ENCODE data around the gene ARHGEF10L.

The ARHGEF10L gene

DNA sequence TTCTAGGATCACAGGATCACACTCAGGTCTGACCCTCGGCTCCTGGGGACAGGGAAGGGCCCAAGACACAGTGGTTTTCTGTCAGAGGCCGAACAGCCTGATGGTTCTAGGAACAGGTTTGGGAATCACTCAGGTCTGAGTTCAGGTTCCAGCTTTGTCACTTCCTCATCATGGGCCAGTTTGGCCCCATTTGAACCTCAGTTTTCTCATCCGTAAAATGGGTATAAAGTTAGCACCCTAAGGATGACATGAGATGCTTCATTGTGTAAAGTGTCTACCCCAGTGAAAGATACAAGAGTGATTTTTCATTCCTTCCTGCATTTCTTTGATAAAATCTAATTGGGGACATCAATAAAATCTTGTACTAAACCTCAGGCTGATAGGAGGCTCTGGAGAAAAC is 204.4 kb downstream of the ARHGEF10L start:
- CTCF ChIA-PET: interaction anchor here (0.9 to 1.4 kb wide), 3 partner anchors 12 to 82 kb away, joined by 3 to 5 read pairs (median 3); no protein-coding TSS in a partner anchor

DNA sequence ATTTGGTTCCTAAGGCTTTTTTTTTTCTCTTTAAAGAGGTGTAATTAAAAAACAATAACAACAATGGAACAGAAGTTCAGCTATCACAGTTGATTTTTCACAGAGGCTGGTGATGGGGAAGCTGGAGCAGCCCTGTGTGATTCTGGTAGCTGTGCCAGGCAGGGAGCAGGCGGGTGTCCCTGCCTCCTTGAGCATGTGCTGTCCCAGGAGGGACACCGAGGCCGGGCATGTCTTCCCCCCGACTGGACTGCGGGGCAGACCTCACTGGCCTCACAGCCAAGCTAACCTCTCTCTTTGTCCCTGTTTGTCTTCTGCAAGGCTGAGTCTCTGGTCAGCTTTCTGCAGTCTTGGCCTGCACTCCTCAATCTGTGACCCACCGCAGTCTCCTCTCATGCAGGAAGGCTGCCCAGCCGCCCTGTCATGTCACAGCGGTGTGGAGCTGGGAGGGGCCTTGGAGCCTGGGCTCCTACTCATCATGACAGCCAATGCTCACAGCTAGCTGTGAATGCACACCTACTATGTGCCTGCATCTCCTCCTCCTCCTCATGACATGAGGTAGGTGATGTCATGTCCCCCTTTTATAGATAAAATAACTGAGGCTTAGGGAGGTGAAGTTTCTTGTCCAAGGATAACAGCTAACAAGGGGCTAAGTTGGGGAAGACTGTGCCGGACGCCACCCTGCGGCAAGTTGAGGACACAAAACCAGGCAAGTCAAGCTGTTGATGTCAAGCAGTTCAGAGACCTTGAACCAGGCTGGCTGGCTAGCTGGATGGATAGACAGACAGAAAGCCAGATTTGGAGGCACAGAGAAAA is 205.4 kb downstream of the ARHGEF10L start:
- ChIA-PET CTCF (interaction anchor here (0.9 to 1.4 kb wide), 2 partner anchors 11 to 14 kb away, joined by 3 to 5 read pairs; no protein-coding TSS in a partner anchor), POLR2A (no interaction called here)
- H3K27ac ChIP-seq (ENCODE audit: extremely low read depth, low read depth, low read length): no peak overlapping the region
- TF ChIP-seq ZNF548 (tag by site-specific recombination; IDR thresholded peaks at IDR 0.05): no peak
- no peak for TF ChIP-seq ZNF555 (tag by site-specific recombination; conservative IDR thresholded peaks at IDR 0.05)
- TF ChIP-seq, protein P1, sequence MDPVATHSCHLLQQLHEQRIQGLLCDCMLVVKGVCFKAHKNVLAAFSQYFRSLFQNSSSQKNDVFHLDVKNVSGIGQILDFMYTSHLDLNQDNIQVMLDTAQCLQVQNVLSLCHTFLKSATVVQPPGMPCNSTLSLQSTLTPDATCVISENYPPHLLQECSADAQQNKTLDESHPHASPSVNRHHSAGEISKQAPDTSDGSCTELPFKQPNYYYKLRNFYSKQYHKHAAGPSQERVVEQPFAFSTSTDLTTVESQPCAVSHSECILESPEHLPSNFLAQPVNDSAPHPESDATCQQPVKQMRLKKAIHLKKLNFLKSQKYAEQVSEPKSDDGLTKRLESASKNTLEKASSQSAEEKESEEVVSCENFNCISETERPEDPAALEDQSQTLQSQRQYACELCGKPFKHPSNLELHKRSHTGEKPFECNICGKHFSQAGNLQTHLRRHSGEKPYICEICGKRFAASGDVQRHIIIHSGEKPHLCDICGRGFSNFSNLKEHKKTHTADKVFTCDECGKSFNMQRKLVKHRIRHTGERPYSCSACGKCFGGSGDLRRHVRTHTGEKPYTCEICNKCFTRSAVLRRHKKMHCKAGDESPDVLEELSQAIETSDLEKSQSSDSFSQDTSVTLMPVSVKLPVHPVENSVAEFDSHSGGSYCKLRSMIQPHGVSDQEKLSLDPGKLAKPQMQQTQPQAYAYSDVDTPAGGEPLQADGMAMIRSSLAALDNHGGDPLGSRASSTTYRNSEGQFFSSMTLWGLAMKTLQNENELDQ (tag by site-specific recombination; IDR thresholded peaks at IDR 0.05; ENCODE audit: low read depth): no peak
- TF ChIP-seq ZNF670 (tag by site-specific recombination; IDR thresholded peaks at IDR 0.05; ENCODE audit: low read depth): no peak
- TF ChIP-seq ZFHX2 (tag by site-specific recombination; conservative IDR thresholded peaks at IDR 0.05): no peak
- TF ChIP-seq BCL11A (tag by site-specific recombination; IDR thresholded peaks at IDR 0.05; ENCODE audit: low read depth): no peak
- no peak for TF ChIP-seq ZBTB17 (tag by site-specific recombination; IDR thresholded peaks at IDR 0.05)
- TF ChIP-seq, protein P2, sequence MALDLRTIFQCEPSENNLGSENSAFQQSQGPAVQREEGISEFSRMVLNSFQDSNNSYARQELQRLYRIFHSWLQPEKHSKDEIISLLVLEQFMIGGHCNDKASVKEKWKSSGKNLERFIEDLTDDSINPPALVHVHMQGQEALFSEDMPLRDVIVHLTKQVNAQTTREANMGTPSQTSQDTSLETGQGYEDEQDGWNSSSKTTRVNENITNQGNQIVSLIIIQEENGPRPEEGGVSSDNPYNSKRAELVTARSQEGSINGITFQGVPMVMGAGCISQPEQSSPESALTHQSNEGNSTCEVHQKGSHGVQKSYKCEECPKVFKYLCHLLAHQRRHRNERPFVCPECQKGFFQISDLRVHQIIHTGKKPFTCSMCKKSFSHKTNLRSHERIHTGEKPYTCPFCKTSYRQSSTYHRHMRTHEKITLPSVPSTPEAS (tag by site-specific recombination; IDR thresholded peaks at IDR 0.05): no peak
- H3K4me3 ChIP-seq (ENCODE audit: low read depth, low read length): no peak overlapping the region
- no peaks in the 10 kb centered on the region for H3K36me3 ChIP-seq (ENCODE audit: control insufficient read depth in 2 of 2, insufficient read depth in 1 of 2, low read length in 2 of 2)
- no peaks in the 10 kb centered on the region for H3K4me1 ChIP-seq (ENCODE audit: control insufficient read depth, insufficient read depth, low read length)
- no peaks in the 10 kb centered on the region for H3K9me3 ChIP-seq (ENCODE audit: control insufficient read depth, insufficient read depth, low read depth, low read length)

More for the DNA sequence above, 204.4 kb downstream of the ARHGEF10L start:
- H3K36me3 ChIP-seq (ENCODE audit: control insufficient read depth in 2 of 2, insufficient read depth in 1 of 2, low read length in 2 of 2): no peaks in the 10 kb centered on the region
- H3K4me1 ChIP-seq (ENCODE audit: control insufficient read depth, insufficient read depth, low read length): no peaks in the 10 kb centered on the region
- TF ChIP-seq IKZF3 (tag by site-specific recombination; IDR thresholded peaks at IDR 0.05): no peak
- TF ChIP-seq ZNF544 (tag by site-specific recombination; IDR thresholded peaks at IDR 0.05): no peak
- no peak for TF ChIP-seq ZNF211 (tag by site-specific recombination; IDR thresholded peaks at IDR 0.05; ENCODE audit: low read depth)
- no peak for TF ChIP-seq RBAK (tag by site-specific recombination; IDR thresholded peaks at IDR 0.05)
- TF ChIP-seq ZNF514 (tag by site-specific recombination; IDR thresholded peaks at IDR 0.05): no peak
- TF ChIP-seq KLF7 (tag by site-specific recombination; IDR thresholded peaks at IDR 0.05; ENCODE audit: borderline replicate concordance): no peak
- TF ChIP-seq GLIS1 (tag by site-specific recombination; IDR thresholded peaks at IDR 0.05): no peak
- no peak for TF ChIP-seq ZSCAN23 (tag by site-specific recombination; IDR thresholded peaks at IDR 0.05)
- H3K9me3 ChIP-seq (ENCODE audit: control insufficient read depth, insufficient read depth, low read depth, low read length): no peaks in the 10 kb centered on the region
- POLR2A ChIA-PET: no interaction called here
- no peak overlapping the region for H3K27ac ChIP-seq (ENCODE audit: extremely low read depth, low read depth, low read length)
- no peak overlapping the region for H3K4me3 ChIP-seq (ENCODE audit: low read depth, low read length)

DNA sequence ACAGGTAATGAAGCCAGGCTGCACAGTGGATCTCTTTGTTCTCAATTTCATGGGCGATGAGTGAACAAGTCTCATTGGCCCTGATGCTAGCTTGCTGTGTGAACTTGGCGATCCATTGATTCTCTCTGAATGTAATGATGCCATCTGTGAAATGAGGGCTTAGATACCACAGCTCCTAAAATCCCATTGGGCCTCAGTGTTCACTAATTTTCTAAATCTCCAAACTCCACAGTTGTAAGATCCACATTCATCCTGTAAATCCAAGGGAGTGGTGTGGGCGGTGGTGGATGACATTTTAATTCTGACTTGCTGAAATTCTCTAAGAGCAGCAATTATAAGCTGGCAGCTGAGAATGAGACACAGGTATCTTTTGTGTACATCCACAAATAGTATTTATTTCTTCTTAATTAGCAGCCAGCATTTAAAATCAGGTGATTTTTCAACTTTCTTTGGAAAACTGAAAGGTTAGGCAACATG is 206.0 kb downstream of the ARHGEF10L start:
- CTCF ChIA-PET: interaction anchor here (0.6 kb wide), 1 partner anchor 121 kb away, joined by 5 read pairs; no protein-coding TSS in a partner anchor
- no peak for TF ChIP-seq HOXC10 (CRISPR knock-in tag; IDR thresholded peaks at IDR 0.05)
- TF ChIP-seq ZBTB7A (tag by site-specific recombination; IDR thresholded peaks at IDR 0.05; ENCODE audit: low read depth): no peak
- no peak for TF ChIP-seq ZNF664 (tag by site-specific recombination; IDR thresholded peaks at IDR 0.05)
- TF ChIP-seq GLI2 (tag by site-specific recombination; IDR thresholded peaks at IDR 0.05; ENCODE audit: borderline replicate concordance, low read depth): no peak
- TF ChIP-seq ZNF2 (tag by site-specific recombination; IDR thresholded peaks at IDR 0.05): no peak
- TF ChIP-seq, protein P3, sequence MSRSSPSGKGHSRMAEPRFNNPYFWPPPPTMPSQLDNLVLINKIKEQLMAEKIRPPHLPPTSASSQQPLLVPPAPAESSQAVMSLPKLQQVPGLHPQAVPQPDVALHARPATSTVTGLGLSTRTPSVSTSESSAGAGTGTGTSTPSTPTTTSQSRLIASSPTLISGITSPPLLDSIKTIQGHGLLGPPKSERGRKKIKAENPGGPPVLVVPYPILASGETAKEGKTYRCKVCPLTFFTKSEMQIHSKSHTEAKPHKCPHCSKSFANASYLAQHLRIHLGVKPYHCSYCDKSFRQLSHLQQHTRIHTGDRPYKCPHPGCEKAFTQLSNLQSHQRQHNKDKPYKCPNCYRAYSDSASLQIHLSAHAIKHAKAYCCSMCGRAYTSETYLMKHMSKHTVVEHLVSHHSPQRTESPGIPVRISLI (tag by site-specific recombination; IDR thresholded peaks at IDR 0.05): no peak
- TF ChIP-seq GLIS1 (tag by site-specific recombination; IDR thresholded peaks at IDR 0.05): no peak
- TF ChIP-seq, protein P4, sequence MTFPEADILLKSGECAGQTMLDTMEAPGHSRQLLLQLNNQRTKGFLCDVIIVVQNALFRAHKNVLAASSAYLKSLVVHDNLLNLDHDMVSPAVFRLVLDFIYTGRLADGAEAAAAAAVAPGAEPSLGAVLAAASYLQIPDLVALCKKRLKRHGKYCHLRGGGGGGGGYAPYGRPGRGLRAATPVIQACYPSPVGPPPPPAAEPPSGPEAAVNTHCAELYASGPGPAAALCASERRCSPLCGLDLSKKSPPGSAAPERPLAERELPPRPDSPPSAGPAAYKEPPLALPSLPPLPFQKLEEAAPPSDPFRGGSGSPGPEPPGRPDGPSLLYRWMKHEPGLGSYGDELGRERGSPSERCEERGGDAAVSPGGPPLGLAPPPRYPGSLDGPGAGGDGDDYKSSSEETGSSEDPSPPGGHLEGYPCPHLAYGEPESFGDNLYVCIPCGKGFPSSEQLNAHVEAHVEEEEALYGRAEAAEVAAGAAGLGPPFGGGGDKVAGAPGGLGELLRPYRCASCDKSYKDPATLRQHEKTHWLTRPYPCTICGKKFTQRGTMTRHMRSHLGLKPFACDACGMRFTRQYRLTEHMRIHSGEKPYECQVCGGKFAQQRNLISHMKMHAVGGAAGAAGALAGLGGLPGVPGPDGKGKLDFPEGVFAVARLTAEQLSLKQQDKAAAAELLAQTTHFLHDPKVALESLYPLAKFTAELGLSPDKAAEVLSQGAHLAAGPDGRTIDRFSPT (tag by site-specific recombination; IDR thresholded peaks at IDR 0.05): no peak
- no peak for TF ChIP-seq ZSCAN30 (tag by site-specific recombination; IDR thresholded peaks at IDR 0.05)
- TF ChIP-seq ZNF10 (tag by site-specific recombination; IDR thresholded peaks at IDR 0.05): no peak

More for the DNA sequence above, 206.0 kb downstream of the ARHGEF10L start:
- POLR2A ChIA-PET: no interaction called here
- H3K27ac ChIP-seq (ENCODE audit: extremely low read depth, low read depth, low read length): no peak overlapping the region
- H3K4me1 ChIP-seq (ENCODE audit: control insufficient read depth, insufficient read depth, low read length): no peaks in the 10 kb centered on the region
- H3K9me3 ChIP-seq (ENCODE audit: control insufficient read depth, insufficient read depth, low read depth, low read length): no peaks in the 10 kb centered on the region
- H3K36me3 ChIP-seq (ENCODE audit: control insufficient read depth in 2 of 2, insufficient read depth in 1 of 2, low read length in 2 of 2): no peaks in the 10 kb centered on the region
- H3K4me3 ChIP-seq (ENCODE audit: low read depth, low read length): no peak overlapping the region
